ENCODE data around the gene OGFR.

GRCh38 chr20:62850333-62850974 is 45.8 kb downstream of the OGFR start:
- TF ChIP-seq CTCF (optimal IDR thresholded peaks at IDR 0.05 in 1 of 3, IDR thresholded peaks at IDR 0.05 in 1 of 3, conservative IDR thresholded peaks at IDR 0.05 in 1 of 3; ENCODE audit: extremely low read depth in 1 of 3, insufficient read depth in 2 of 3, low read length in 3 of 3): no peak
- no peak for TF ChIP-seq EZH2 (IDR thresholded peaks at IDR 0.05; ENCODE audit: low read length)

Measured in keratinocyte (primary cell).